Stimulated activated CD8-positive, alpha-beta memory T cell treated with anti-CD3 and anti-CD28 coated beads, Interleukin-4, amount 100 ng/mL, for 24 hours (primary cell): ENCODE results near the gene GIMAP8.
"Not testable (repeated sequence)": the region's sequence is repeated elsewhere in the genome, so short reads cannot be mapped to it uniquely, and the experiment has no call there.

Experiments
- DNase-seq: peaks from one replicate; pipeline ENCODE4 v3.0.0-alpha.2; 2020; ENCODE audit warnings: low read depth

The GIMAP8 gene

DNA sequence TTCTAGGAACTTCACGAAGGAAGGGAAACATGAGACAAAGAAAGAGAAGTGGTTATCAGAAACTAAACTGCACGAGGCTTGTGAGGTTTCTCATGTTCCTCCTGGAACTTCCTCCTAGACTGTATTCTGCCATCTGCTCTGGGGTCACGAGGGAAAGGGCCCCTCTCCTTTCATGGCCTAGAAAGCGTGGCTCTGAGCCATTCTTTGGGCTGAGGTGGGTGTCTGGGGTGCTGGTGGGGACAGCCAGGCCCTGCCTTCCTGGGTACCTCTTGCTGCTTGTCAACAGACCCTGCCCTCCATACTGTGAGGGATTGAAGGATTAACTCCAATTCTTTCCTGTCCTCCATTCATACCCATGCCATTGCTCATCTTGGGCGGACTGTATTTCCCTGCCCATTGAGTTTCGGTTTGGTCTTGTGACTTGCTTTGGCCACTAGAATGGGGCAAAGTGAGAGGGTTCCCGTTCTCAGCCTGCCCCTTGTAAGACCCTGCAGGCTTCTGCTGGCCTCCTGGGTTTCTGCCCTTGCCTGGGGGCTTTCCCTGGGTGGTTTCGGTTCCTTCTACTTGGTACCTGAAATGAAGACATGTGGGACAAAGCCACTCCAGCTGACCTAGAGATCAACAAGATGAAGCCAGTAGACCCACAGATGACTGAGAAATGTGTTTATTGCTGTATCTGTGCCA, 14.9 kb upstream of the GIMAP8 start:
- no peak for DNase-seq

DNA sequence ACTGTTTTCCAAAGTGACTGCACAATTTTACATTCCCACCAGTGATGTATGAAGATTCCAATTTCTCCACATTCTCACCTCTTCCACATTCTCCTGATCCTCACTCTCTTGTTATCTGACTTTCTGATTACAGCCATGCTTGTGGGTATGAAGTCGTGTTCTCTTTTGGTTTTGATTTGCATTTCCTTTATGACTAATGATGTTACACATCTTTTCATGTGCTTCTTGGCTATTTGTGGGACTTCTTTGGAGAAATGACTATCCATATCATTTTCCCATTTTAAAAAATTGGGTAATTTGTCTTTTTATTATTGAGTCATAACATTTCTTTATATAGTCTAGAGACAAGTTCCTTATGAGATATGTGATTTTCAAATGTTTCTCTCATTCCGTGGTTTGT, 10.5 kb upstream of the GIMAP8 start:
- DNase-seq = no peak

DNA sequence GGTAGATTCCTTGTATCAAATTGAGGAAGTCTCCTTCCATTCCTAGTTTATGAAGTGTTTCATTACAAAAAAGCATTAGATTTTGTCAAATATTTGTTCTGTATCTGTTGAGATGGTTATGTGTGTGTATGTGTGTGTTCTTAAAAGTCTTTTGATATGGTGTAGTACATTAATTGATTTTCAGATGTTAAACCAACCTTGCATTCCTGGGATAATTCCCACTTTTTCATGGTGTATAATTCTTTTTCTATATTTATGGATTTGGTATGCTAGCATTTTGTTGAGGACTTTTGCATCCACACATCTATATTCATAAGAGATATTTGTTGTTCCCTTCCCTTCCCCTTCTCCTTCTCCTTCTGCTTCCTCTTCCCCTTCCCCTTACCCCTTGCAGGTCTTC, 8.9 kb upstream of the GIMAP8 start:
- DNase-seq = no peak

DNA sequence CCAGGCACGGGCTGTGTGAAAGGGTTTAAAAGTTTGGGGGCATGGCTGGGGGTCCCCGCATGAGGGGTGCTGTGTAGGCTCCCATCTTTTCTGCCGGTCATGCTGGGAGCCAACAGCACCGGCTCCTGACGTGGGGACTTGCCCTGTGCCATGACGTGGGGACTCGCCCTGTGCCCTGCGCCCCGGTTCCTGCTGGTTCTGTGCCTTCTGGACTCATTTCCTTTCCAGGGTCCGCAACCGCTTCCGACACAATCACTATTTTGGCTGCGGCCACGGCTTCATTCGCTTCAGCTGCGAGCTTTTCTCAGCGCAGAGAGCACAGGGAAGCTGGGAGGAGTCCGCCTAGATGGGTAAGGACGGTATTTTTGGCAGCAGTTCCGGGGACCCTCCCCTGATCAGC, 7.6 kb upstream of the GIMAP8 start:
- DNase-seq = no peak

DNA sequence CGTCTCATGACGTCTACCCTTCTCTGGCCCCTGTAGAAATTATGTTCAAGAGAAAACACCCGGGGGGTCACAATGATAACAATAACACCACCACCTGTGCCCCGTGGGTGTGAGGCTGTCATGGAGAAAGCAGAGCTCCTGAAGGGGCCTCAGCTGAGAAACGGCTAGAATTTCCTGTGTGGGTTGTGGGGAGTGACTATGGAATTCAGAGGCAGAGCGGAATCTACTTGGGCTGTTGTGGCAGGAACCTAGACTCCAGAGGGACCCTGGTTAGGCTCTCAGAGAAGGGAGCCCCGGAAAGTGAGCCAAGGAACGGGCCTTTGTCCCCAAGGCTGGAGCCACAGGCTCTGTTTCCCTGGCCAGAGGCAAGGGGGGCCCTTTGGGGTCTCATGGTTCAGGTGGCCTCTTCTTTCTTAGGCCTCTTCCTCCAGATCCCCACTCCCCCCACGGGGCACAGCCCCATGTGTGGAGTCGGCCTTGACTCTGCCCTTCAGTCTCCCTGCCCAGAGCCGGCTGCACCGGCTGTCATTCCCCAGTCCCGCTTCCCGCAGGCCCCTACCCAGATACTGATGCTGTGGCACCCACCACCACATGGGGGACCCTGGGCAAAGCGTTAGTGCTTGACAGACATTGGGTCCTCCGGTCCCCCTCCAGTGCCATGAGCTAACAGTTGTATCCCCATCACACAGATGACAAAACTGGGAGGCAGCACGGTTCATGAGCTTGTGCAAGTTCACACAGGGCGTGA, 6.5 kb upstream of the GIMAP8 start:
- DNase-seq = no peak

DNA sequence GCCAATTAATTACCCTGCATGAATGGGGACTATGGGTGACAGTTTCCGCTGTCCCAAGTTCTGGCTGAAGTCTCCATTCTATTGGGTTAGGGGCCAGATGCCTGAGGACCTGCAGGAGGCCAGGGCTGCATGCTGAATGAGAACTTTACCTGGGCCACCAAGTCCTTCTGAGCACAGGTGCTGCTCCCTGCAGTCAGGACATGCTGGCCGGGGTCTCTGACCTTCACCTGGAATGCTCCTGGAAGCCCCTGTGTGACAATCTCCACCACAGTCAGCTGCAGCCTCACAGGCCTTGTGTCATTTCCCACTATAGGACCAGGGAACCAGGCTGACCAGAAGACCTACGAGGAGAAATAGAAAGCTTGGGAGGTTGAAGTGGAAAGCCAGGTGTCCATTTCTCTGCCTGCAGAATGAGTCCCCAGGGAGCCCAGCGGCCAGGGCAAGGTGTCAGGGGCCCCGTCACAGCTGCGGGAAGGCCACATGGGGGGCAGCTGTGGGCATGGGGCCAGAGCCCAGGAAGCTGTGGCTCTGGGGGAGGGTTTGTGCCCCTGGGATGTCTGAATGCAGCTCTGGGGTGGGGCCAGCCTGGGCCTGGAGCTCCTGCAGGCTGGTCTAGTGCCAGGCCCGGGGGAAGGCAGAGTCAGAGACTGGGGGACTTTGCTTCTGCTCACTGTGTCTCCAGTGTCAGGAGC, 5.6 kb upstream of the GIMAP8 start:
- no peak for DNase-seq

DNA sequence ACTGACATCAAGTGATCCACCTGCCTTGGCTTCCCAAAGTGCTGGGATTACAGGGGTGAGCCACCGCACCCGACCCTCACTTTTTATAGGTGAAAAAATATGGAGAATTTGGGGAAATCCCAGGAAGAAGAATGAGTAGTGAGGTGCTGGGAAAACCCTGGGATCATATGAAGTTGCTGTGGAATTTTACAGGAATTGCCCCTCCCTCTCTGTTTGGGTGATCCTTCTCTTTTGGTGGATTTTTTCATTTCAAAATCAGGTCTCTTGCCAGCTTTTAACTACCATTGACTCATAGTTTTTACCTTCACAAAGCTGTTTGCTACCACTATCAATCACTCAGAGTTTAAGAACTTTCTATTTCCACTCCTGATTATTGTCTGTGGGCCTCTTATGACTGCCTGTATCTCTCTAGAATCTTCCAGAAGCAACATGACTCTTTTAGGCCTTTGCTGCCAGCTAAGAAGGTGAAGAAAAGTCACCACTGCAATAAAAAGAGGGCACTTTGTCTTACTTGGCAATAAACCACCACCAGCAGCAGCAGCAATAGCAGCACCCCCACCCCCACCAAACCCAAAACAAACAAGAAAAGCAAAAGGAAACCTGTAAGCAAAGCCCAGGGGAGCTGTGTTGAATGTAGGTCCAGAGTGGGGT, 4.0 kb upstream of the GIMAP8 start:
- DNase-seq = no peak

DNA sequence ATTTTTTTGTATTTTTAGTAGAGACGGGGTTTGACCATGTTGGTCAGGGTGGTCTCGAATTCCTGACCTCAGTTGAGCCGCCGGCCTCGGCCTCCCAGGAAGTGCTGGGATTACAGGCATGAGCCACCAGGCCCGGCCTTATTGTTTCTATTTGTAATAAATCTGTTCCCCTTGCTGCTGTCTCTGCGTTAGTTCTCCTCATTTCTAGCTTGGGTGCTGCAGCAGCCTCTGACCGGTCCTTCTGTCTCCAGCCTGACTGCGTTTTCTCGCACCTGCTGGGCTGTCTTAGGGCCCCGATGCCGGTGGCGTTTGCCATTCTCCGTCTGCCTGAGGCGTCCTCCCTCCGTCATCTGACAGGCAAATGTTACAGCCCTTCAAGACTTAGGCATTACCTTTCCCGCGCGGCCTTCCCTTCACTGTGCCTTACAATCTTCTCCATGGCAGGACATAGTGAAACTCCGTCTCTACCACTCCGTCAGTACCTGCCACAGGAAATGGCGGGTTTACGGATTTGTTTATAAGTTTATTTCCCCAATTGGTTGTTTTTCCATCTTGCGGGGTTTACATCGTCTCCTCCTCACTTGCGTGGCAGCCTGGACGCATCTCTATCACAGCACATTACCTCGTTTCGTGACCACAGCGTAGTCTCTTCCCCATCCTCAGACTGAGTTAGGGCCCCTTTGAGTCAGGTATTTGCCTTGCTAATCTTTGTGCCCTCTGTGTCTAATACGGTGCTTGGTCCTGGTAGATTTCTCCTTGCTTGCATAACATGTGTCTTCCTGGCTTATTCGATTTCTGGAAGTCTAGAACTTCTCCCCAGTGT, 2.3 kb upstream of the GIMAP8 start:
- no peak for DNase-seq

DNA sequence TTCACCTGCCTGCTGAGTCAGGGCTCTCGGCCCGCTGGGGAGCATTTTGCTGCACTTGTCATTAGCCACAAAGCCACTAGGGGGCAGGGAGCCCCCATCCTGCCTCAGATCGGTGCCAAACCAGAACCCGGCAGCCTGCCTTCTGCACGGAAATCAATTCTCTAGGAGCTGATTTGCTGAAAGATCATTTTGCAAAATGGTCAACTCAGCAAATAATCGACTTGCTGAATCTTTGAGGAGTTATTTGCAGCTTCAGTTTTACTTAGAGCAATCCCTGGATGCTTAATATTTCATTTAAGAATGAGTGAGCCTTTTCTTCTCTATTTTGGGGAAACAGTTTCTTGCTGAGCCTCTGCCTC, 1.7 kb upstream of the GIMAP8 start:
- DNase-seq = peak; percentile 73

DNA sequence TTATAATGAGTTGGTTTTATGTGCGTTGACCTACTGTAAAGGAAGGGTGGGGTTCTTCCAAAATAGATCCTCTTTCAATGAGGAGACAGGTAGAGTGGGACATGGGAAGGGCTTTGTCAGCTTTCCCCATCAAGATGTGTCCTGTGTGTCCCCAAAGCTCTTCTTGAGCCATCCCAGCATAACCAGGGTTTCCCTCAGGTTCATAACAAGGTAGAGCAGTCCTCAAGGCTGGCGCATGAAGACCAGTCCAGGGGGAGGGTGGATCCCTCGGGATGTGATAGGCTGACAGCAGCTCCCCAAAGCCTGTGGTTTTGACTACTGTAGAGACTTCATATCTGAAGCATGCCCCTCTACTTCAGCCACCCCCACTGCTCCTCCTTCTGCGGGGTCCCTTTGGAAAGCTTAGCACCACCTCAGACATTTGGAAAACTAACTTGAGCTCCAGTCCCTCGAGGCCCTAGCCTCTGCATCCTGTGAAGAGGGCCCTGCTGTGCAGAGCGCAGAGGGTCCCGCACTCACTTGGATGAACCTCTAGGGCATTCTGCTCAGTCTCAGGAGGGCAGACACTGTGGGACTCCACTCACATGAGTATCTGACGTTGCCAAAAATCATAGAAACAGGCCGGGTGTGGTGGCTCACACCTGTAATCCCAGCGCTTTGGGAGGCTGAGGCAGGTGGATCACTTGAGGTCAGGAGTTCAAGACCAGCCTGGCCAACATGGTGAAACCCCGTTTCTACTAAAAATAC, 1.1 kb upstream of the GIMAP8 start:
- DNase-seq = no peak

DNA sequence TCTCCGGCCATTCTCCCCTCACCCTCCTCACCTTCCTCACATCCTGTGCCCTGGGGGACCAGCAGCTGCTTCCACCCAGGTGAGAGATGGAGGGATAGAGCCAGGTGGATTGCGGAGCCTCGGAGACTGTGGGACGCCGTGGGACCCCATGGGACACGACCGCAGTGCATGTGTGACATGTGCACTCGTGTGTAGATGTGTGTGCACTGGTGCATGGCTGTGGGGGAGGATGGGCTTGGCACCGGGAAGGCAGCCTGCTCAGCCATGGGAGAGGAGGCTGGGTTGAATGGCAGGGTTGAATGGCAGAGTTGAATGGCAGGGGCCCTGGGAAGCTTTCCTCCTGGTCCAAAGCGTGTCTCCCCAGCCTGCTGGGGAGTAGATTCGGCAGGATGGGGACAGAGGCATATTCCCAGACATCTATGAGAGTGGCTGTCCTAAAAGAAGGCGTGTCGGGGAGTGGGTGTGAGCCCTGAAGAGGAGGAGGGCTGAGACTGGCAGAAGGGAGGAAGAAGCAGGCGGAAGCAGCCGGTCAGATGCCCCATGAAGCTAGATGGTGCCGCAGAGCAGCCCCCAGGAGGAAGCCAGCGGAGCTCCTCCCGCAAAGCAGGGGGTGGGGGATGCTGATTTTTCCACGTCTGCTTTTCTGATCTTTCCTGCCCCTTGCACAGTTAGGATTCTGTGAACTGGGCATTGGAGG, 815 bp downstream of the GIMAP8 start:
- peak; percentile 51 for DNase-seq

DNA sequence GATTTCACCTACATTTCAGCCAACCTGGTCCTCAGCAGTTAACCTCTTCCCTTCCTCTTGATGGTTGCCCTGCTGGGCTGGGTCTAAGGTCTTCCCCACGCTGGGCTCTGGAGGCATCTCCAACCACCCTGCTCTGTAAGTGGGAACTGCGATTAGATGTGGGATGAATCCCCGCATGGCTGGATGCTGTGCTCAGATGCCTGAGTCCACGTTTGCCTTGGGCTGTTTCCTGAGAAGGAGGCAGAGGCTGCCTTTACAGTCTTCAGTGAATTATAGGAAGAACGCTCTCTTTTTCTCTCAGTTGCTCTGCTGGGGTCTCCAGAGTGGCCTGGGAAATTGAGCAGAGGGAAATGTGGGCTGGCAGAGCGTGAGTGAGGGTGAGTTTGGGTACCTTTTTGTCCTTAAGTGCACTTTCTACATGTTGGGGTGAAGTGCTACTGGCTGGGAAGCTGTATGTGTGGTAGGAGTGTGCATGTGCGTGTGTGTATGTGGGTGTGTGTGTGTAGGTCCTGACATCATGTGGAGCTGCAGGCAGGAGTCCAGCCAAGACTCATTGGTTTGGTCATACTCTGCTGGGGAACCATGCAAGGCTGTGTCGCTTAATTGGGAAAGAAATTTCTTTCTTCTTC, 1.5 kb downstream of the GIMAP8 start:
- no peak for DNase-seq

DNA sequence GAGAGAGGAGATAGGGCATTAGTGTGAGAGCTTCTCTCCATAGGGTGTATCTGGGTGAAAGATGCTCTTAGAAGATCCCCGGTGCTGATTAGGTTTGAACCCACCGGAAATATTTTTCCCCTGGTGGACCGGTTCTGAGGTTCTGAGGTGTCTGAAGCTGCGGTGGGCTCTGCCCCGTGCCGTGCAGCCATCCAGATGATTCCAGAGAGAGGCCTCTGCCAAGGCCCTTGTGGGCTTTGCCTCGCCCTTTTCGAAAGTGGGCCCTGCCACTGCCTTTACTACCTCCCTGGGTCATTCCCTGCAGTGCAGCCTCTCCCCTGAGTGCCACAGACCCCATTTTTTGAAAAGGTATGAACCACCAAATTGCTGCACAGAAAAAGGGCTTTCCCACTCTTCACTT, 2.8 kb downstream of the GIMAP8 start:
- no peak for DNase-seq

DNA sequence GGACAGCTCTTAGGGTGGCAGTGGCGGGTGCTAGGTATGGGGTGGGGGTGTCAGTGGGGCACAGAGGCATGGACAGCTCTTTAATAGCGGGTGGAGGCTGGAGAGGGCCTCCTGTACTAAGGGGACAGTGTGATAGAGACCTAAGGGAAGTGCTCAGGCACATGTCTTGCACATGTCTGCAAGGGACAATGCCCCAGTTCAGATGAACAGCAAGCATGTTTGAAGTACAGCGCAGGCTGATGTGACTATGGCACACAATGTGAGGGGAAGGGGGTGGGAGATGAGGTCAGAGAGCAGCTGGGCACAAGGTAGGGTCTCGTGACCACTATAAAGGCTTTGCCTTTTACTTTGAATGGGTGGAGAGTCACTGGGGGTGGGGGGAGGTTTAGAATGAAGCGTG, 3.5 kb downstream of the GIMAP8 start:
- DNase-seq = no peak

DNA sequence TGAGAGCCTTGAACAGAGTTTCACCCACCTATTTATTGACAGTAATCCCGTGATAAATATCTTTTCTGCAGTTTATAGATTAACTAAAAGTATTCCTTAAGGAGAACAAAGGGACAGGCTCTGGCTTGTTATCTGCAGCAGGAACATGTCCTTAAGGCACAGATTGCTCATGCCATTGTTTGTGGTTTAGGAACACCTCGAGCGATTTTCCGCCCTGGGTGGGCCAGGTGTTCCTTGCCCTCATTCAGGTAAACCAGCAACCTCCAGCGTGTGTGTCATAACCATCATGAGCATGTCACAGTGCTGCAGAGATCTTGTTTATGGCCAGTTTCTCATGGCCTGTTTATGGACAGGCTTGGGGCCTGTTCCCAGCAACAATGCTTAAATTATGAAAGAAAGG, 6.6 kb downstream of the GIMAP8 start:
- not testable (repeated sequence) for DNase-seq

DNA sequence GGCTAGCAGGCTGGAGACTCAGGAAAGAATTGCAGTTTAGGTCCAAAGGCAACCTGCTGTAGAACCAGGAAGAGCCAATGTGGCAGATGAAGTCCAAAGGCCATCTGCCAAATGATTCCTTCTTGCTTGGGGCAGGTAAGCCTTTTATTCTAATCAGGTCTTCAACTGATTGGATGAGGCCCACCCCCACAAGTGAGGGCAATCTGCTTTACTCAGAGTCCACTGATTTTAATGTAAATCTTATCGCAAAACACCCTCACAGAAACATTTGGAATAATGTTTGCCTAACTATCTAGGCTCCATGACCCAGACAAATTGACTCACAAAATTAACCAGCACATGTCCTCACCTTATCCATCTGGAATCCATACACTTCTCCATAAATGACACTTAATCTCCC, 7.8 kb downstream of the GIMAP8 start:
- no peak for DNase-seq

DNA sequence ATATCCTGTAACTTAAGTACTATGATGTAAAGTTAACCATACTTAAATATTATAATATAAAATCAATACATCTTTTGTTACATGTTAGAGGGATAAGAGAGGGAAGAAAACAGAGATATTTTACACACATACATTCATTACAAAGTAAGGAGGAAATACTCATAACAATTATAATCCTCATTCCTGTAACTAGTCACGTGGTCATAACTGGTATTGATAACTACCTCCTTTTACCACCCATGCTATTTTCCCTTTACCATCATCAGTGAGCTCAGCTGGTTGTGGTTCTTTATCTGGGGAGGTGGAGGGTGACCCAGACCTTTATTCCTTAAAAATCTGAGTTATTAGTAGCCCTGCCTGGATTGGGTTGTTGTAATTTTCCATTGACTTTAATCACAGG, 8.3 kb downstream of the GIMAP8 start:
- no peak for DNase-seq

DNA sequence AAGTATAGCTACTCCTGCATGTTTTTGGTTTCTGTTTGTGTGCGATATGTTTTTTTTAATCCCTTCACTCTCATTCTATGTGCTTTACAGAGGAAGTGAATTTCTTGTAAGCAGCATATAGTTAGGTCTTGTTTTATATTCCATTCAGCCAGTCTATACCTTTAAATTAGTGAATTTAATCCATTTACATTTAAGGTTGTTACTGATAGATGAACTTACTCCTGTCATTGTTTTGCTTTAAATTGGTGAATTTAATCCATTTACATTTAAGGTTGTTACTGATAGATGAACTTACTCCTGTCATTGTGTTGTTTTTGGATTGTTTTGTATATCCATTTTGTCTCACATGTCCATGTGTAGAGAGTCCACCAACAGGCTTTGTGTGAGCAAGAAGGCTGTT, 11.1 kb downstream of the GIMAP8 start:
- no peak for DNase-seq

DNA sequence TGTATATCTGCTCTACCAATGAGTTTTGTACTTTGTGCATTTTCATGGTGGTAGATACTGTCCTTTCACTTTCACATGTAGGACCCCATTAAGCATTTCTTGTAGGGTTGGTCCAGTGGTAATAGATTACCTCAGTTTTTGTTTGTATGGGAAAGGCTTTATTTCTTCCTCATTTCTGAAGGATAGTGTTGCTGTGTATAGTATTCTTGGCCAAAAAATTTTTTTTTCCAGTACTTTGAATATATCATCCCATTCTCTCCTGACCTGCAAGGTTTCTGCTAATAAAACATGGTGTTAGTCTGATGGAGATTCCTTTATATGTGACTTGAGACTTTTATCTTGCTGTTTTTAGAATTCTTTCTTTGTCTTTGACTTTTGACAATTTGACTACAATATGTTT, 12.0 kb downstream of the GIMAP8 start:
- no peak for DNase-seq

DNA sequence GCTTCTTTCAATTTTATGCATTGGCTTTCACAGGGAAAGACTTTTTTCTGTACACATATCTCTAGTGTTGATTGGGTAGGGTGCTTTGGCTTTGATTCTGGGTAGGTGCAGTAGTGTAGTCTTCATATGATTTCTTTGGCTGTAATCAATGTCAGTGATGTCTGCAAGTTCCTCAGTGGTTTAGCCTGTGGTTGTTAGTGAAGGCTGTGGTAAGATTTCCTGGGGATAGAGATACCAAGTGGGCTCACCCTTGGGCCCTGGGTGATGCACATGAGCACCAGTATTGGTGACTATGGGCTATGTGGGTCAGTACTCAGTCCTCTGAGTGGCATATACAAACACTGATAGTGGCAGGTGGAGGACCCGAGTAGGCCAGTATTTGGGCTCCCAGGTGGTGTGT, 13.0 kb downstream of the GIMAP8 start:
- no peak for DNase-seq
